Panc1 (cell line): ENCODE results near the gene HMCN2.

ENCODE experiments used
- SIN3A ChIP-seq: IDR thresholded peaks from 2 replicates; pipeline ENCODE4 v1.6.1; 2012; ENCODE audit warnings: low read depth, mild to moderate bottlenecking, low read length, moderate library complexity, borderline replicate concordance; ENCODE audit not compliant: insufficient read depth
- TF ChIP-seq, protein P1 (sequence below): fragments of 450-650 bp; IDR thresholded peaks from 2 replicates; pipeline ENCODE4 v1.5.1; 2017; ENCODE audit warnings: mild to moderate bottlenecking

DNA sequence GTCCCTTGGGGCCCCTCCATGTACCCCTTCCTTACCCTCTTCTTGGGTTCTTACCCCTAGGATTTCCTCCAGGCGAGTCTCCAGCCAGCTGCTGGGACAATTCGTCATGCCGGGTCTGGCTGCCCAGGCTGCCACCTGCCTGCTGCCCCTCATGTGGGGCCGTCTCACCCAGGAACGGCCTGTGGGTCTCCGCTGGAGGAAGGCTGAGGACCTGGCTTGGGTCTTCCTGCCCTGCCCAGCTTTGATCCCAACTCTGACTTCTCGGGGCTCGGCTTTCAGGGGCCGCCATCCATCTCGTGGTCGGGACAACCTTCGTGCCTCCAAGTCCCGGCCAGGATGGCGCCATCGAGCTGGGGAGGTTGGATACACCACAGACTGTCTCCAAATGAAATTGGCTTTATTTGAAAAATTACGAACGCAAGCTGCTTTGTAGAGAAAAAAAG lies 38.1 kb downstream of the HMCN2 start:
- no peak for TF ChIP-seq SIN3A
- TF ChIP-seq, protein P1, sequence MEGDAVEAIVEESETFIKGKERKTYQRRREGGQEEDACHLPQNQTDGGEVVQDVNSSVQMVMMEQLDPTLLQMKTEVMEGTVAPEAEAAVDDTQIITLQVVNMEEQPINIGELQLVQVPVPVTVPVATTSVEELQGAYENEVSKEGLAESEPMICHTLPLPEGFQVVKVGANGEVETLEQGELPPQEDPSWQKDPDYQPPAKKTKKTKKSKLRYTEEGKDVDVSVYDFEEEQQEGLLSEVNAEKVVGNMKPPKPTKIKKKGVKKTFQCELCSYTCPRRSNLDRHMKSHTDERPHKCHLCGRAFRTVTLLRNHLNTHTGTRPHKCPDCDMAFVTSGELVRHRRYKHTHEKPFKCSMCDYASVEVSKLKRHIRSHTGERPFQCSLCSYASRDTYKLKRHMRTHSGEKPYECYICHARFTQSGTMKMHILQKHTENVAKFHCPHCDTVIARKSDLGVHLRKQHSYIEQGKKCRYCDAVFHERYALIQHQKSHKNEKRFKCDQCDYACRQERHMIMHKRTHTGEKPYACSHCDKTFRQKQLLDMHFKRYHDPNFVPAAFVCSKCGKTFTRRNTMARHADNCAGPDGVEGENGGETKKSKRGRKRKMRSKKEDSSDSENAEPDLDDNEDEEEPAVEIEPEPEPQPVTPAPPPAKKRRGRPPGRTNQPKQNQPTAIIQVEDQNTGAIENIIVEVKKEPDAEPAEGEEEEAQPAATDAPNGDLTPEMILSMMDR = no peak
